Measurements from ENCODE around the gene SEMA4A. TPM values are rescaled to one million over a fixed set of nuclear protein-coding genes. Genes with fewer than 3 reads are reported as not detected.

Gene SEMA4A
- total and polyA plus RNA-seq, 9 of the 15 experiments (the other 6 are each of a cell fraction or from before 2014, with no cell fraction given): 0.04 to 1.7 (median 0.45) TPM

DNA sequence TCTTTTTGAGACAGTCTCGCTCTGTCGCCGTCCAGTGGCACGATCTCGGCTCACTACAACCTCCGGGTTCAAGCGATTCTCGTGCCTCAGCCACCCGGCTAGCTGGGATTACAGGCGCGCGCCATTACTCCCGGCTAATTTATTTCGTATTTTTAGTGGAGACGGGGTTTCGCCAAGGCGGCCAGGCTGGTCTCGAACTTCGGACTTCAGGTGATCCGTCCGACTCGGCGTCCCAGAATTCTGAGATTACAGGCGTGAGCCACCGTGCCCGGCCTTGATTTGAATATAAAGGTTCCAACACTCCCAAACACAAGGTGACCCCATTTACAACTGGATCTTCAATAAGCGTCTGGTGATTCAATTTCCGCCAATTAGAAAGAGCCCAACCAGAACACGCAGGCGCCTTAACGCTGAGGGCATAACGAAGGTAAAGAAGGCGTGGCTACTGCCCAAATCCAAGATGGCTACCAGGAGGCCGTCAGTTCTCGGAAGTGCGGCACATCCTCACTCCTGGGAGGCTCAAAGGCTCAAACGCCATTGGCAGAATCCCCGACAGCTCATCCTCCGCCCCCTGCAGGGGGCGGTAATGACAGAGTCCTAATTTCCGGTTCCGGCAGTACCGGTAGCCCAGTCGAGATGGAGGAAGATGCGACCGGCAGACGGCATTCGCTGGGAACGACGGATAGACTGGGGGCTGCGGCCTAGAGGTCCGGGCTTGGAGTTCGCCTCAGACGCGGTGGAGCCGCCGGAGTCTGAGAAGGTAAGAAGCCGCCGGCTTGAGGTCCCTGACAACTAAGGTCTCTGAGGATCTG, 40.3 kb downstream of the SEMA4A start, which contains the start of gene SLC25A44 (continued):
- TF ChIP-seq, protein P1, sequence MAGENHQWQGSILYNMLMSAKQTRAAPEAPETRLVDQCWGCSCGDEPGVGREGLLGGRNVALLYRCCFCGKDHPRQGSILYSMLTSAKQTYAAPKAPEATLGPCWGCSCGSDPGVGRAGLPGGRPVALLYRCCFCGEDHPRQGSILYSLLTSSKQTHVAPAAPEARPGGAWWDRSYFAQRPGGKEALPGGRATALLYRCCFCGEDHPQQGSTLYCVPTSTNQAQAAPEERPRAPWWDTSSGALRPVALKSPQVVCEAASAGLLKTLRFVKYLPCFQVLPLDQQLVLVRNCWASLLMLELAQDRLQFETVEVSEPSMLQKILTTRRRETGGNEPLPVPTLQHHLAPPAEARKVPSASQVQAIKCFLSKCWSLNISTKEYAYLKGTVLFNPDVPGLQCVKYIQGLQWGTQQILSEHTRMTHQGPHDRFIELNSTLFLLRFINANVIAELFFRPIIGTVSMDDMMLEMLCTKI (IDR thresholded peaks at IDR 0.05; ENCODE audit: partially characterized antibody): no peak
- no peak for TF ChIP-seq SRSF7 (optimal IDR thresholded peaks at IDR 0.05; ENCODE audit: low read depth, low read length)
- TF ChIP-seq RCOR1 (IDR thresholded peaks at IDR 0.05; ENCODE audit: borderline replicate concordance in 1 of 2, low read depth in 2 of 2, low read length in 2 of 2): peak in 1 of 2 experiments; percentile 72; a peak in 2 of 4 replicates
- TF ChIP-seq ARID1B (IDR thresholded peaks at IDR 0.05): no peak
- no peak for TF ChIP-seq SMAD4 (CRISPR knock-in tag; conservative IDR thresholded peaks at IDR 0.05)
- no peak for TF ChIP-seq ZFP36 (IDR thresholded peaks at IDR 0.05; ENCODE audit: low read depth, low read length, partially characterized antibody)
- TF ChIP-seq NFRKB (IDR thresholded peaks at IDR 0.05; ENCODE audit: low read depth): peak; percentile 91
- peak; percentile 81; the same call in 1 of the 2 replicates for TF ChIP-seq NR2C2 (CRISPR knock-in tag; IDR thresholded peaks at IDR 0.05)
- peak; percentile 97 for TF ChIP-seq NR2C2 (tag; IDR thresholded peaks at IDR 0.05)
- TF ChIP-seq SIRT6 (IDR thresholded peaks at IDR 0.05; ENCODE audit: low read depth, low read length): no peak
- no peak for TF ChIP-seq TRIM24 (IDR thresholded peaks at IDR 0.05)
- TF ChIP-seq, protein P2, sequence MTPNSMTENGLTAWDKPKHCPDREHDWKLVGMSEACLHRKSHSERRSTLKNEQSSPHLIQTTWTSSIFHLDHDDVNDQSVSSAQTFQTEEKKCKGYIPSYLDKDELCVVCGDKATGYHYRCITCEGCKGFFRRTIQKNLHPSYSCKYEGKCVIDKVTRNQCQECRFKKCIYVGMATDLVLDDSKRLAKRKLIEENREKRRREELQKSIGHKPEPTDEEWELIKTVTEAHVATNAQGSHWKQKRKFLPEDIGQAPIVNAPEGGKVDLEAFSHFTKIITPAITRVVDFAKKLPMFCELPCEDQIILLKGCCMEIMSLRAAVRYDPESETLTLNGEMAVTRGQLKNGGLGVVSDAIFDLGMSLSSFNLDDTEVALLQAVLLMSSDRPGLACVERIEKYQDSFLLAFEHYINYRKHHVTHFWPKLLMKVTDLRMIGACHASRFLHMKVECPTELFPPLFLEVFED (CRISPR knock-in tag; conservative IDR thresholded peaks at IDR 0.05): no peak
- TF ChIP-seq FOXK2 (conservative IDR thresholded peaks at IDR 0.05 in 1 of 2, IDR thresholded peaks at IDR 0.05 in 1 of 2; ENCODE audit: low read depth in 2 of 2): peak; percentile 49 to 57; a peak in 2 of 4 replicates
- no peak for TF ChIP-seq CBX2 (IDR thresholded peaks at IDR 0.05; ENCODE audit: insufficient read depth, low read length, poor library complexity, severe bottlenecking)
- no peak for TF ChIP-seq MCM3 (IDR thresholded peaks at IDR 0.05)
- TF ChIP-seq ARID2 (IDR thresholded peaks at IDR 0.05): no peak
- TF ChIP-seq, protein P3, sequence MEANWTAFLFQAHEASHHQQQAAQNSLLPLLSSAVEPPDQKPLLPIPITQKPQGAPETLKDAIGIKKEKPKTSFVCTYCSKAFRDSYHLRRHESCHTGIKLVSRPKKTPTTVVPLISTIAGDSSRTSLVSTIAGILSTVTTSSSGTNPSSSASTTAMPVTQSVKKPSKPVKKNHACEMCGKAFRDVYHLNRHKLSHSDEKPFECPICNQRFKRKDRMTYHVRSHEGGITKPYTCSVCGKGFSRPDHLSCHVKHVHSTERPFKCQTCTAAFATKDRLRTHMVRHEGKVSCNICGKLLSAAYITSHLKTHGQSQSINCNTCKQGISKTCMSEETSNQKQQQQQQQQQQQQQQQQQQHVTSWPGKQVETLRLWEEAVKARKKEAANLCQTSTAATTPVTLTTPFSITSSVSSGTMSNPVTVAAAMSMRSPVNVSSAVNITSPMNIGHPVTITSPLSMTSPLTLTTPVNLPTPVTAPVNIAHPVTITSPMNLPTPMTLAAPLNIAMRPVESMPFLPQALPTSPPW (CRISPR knock-in tag; IDR thresholded peaks at IDR 0.05): peak; percentile 74
- TF ChIP-seq FOXM1 (IDR thresholded peaks at IDR 0.05; ENCODE audit: low read depth): peak; percentile 88
- no peak; the same call in 1 of the 2 replicates for TF ChIP-seq FOXM1 (CRISPR knock-in tag; IDR thresholded peaks at IDR 0.05; ENCODE audit: low read depth)
- TF ChIP-seq THRAP3 (IDR thresholded peaks at IDR 0.05; ENCODE audit: borderline replicate concordance): no peak
- peak; percentile 81 for TF ChIP-seq JUND (IDR thresholded peaks at IDR 0.05; ENCODE audit: borderline replicate concordance, low read depth, low read length)
- peak; percentile 67; the same call in 1 of the 3 replicates for TF ChIP-seq JUND (tag; IDR thresholded peaks at IDR 0.05; ENCODE audit: borderline replicate concordance, low read depth, low read length)
- TF ChIP-seq, protein P4, sequence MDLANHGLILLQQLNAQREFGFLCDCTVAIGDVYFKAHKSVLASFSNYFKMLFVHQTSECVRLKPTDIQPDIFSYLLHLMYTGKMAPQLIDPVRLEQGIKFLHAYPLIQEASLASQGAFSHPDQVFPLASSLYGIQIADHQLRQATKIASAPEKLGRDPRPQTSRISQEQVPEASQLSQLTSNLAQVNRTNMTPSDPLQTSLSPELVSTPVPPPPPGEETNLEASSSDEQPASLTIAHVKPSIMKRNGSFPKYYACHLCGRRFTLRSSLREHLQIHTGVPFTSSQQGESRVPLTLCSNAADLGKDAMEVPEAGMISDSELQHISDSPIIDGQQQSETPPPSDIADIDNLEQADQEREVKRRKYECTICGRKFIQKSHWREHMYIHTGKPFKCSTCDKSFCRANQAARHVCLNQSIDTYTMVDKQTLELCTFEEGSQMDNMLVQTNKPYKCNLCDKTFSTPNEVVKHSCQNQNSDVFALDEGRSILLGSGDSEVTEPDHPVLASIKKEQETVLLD (IDR thresholded peaks at IDR 0.05): no peak
